T-helper 2 cell treated with Interferon-gamma antibody and Interleukin-4, amounts not matched to agents 100 ng/mL and 5 ng/mL, for 36 hours (primary cell): ENCODE data around the gene GFOD1. TPM values are rescaled to one million over a fixed set of nuclear protein-coding genes. Genes with fewer than 3 reads are reported as not detected.
"Not testable (repeated sequence)": the region's sequence is repeated elsewhere in the genome, so short reads cannot be mapped to it uniquely, and the experiment has no call there.

ENCODE experiments used
- intact Hi-C: fragments of 100-400 bp; cut with micrococcal nuclease; formaldehyde crosslinking; loops from one replicate; pipeline ENCODE4 v1.15.1; 2023
- total RNA-seq: library from RNA; stranded (reverse); gene quantifications from 2 replicates; pipeline ENCODE4 v1.2.3, GENCODE V29; 2022

Gene GFOD1
- total RNA-seq, 1 donor from 2014 or later = 5.3 TPM

GRCh38 chr6:13511913-13512717 is 24.7 kb upstream of the GFOD1 start:
- intact Hi-C loops = no loop called here

GRCh38 chr6:13511141-13511571 is 23.8 kb upstream of the GFOD1 start:
- intact Hi-C loops = not testable (repeated sequence)

GRCh38 chr6:13510433-13510832 is 23.0 kb upstream of the GFOD1 start:
- intact Hi-C loops = not testable (repeated sequence)

DNA sequence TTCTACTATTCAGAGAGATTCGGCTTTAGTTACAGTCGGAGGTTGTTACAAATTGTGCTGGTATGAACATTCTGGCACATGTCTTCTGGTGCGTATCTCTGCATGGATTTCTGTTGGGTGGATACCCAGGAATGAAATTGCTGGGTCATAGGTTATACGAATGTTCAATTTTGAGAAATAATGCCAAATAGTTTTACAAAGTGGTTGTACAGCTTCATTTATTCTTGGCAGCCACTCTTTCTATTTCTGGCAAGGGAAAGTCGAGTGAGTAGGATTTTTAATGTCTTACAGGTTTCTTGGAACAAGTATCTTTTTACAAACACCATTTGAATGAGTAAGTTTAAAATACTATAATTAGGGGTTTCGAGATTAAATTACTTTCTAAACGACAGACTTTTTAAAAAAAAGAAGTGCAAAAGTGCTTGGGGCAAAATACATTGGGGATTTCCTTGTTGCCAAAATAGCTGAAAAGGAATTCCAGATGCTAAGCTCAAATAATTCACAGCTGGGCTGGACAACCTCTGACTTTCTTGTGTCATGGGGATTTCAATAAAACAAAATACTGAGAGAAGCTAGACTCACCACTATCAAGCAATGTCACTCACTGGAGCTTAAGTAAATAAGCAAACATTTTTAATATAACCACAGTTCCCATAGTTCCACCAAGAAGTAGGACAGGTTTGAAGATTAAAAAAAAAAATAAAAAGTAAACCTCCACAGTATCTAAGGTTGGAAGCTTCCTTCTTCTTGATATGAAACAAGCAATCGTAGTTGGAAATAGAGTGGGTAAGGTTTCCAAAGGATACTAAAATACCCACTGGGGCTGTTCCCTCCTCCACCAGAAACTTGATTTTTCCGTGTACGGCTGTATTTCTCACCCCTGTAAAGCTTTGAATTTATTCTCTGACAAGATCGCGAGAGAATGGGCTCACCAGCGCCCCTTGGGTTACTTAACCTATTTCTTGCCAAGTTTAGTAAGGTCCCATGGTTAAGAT is 21.6 kb upstream of the GFOD1 start:
- intact Hi-C loops = no loop called here

- intact Hi-C loops = no loop called here
Observed at GRCh38 chr6:13507306-13507860, 20.0 kb upstream of the GFOD1 start.

DNA sequence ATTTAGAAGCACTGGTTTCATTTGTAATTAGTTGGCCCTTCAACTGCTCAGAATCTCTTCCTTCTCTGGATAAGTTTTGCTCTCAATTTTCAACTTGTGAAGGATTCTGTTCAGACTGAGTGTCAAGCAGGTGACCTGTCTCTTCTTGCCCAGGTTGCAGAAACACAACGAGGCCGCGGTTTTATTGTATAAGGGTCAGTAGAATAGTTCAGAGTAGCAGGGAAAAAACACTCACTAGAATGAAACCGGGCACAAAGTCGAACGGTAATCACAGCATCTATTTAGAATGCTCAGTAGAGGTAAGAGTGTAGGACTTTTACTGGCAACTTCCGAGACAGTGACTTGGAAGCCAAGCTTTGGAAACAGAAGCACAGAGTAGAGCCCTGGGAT is 17.9 kb upstream of the GFOD1 start:
- intact Hi-C loops = no loop called here

DNA sequence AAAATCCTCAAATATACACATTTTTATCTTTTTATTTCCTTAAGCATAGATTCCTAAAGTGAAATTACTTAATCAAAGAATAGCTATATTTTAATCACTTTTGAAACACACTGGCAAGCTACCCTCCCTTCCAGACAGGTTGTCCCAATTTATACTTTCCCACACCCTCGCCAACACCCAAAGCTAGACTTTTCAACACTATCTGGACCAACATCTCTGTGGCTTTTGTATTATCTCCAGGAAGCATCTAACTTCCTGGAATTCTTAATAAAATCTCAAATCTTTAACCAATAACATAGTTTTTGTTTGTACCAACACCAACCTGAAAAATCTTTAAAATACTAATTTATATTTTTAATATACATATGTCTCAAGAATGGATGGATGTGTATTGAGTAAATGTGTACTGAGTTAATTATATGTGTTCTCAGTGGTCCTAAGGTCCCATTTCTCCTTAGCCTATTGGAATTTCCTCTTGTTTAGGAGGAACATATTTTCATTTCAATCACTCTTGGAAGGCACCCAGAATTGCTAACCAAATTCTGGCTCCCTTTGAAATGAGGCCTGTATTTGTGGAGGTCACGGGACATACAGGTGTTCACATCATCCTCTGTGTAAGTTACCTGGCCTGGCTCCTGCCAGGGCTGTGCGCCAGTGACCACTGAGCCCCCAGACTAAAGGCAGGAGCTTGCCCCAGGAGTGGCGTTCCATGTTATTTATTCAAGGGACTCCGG is 17.4 kb upstream of the GFOD1 start:
- intact Hi-C loops = no loop called here

DNA sequence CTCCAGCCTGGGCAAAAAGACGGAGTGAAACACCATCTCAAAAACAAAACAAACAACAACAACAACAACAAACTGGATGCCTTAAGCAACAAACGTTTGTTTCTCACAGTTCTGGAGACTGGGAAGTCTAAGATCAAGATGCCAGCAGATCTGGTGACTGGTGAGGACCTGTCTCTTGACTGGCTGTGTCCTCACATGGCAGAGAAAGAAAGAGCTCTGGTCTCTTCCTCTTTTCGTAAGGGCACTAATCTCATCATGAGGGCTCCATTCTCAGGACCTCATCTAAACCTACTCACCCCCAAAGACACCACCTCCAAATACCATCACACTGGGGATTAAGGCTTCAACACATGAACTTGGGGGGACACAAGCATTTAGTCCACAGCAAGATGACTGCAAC is 13.5 kb upstream of the GFOD1 start:
- intact Hi-C loops = no loop called here

- intact Hi-C loops = no loop called here
Observed at GRCh38 chr6:13500264-13500663, 12.9 kb upstream of the GFOD1 start.

GRCh38 chr6:13496513-13497190 is 9.3 kb upstream of the GFOD1 start:
- intact Hi-C loops = no loop called here

- intact Hi-C loops = no loop called here
Observed at GRCh38 chr6:13495818-13496217, 8.4 kb upstream of the GFOD1 start.

- intact Hi-C loops = no loop called here
Observed at GRCh38 chr6:13495112-13495776, 7.8 kb upstream of the GFOD1 start.

DNA sequence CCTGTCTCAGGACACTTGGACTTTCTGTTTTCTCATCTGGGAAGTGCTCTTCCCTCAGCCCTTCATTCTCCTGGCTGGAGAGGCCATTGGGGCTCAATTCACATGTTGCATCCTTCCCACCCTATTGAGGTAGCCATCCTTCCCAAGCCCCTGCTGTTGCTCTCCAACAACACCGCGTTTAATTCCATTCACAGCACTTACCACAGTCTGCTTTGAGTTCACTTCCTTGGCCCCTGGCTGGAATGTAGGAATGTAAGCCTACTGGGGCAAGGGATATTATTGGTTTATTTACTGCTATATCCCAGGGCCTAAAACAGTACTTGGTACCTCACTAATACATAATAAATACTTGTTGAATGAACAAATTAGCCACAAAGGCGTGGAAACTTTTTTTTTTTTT is 6.7 kb upstream of the GFOD1 start:
- intact Hi-C loops = no loop called here

GRCh38 chr6:13493147-13493546 is 5.7 kb upstream of the GFOD1 start:
- intact Hi-C loops = no loop called here

GRCh38 chr6:13492357-13492756 is 5.0 kb upstream of the GFOD1 start:
- intact Hi-C loops = no loop called here

GRCh38 chr6:13491538-13491937 is 4.1 kb upstream of the GFOD1 start:
- intact Hi-C loops = no loop called here

GRCh38 chr6:13490402-13490801 is 3.0 kb upstream of the GFOD1 start:
- intact Hi-C loops = no loop called here

DNA sequence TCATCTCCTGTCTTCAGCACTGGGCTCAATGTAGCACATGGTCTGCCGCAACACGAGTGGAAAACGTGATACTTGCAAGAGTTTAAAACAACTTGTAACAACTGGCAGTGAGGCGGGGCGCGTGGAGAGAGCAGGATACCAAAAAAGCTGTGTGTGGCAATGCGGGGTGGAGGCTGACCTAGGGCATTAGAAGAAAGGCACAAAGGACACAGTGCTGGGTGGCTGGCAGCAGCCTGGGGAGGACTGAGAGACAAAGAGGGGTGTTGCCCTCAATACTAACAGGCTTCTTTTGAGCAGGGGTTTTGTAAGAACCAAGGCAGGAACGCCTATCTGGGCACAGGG is 1.5 kb upstream of the GFOD1 start:
- intact Hi-C loops = no loop called here

- intact Hi-C loops = no loop called here
Observed at GRCh38 chr6:13488015-13488895, 855 bp upstream of the GFOD1 start.
